ENCODE data around the gene MYO5C.

DNA sequence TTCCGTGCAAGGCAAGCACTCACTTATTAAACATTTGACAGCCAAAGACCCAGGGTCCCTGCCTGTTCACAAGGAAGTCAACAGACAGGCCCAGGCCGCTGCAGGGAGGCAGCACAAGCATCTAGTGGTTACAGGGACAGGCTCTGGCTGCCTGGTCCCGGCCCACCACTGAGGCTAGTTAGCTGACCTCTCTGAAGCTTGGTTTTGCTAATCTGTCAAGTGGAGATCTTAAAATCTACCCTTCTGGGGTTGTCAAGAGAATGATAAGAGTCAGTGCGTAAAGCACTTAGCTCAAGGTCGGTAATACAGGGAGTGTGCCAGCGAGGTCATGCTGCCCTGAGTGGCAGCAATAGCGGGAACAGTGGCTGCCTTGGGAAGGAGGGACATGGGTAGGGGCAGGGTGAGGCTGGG is 110.4 kb downstream of the MYO5C start:
- TF ChIP-seq CTCF (IDR thresholded peaks at IDR 0.05): no peak
- TF ChIP-seq POLR2AphosphoS5 (IDR thresholded peaks at IDR 0.05; ENCODE audit: low read depth, low read length): no peak
- TF ChIP-seq REST (IDR thresholded peaks at IDR 0.05; ENCODE audit: insufficient read depth in 1 of 2, low read depth in 2 of 2, low read length in 1 of 2): no peak
- TF ChIP-seq TCF7L2 (IDR thresholded peaks at IDR 0.05; ENCODE audit: low read depth, low read length): no peak

Data from Panc1 (cell line).